GM12872 (cell line): ENCODE measurements around the gene NR2F2.

ENCODE experiments used
- CTCF ChIP-seq: IDR thresholded peaks from 3 replicates; pipeline ENCODE4 v1.5.1; 2011; ENCODE audit warnings: low read depth, mild to moderate bottlenecking, low read length, moderate library complexity; ENCODE audit not compliant: insufficient read depth

The NR2F2 gene

GRCh38 chr15:96346409-96346970 lies 16.0 kb downstream of the NR2F2 start:
- no peak for TF ChIP-seq CTCF

- TF ChIP-seq CTCF: no peak
Observed at GRCh38 chr15:96347181-96348111, 16.9 kb downstream of the NR2F2 start.

DNA sequence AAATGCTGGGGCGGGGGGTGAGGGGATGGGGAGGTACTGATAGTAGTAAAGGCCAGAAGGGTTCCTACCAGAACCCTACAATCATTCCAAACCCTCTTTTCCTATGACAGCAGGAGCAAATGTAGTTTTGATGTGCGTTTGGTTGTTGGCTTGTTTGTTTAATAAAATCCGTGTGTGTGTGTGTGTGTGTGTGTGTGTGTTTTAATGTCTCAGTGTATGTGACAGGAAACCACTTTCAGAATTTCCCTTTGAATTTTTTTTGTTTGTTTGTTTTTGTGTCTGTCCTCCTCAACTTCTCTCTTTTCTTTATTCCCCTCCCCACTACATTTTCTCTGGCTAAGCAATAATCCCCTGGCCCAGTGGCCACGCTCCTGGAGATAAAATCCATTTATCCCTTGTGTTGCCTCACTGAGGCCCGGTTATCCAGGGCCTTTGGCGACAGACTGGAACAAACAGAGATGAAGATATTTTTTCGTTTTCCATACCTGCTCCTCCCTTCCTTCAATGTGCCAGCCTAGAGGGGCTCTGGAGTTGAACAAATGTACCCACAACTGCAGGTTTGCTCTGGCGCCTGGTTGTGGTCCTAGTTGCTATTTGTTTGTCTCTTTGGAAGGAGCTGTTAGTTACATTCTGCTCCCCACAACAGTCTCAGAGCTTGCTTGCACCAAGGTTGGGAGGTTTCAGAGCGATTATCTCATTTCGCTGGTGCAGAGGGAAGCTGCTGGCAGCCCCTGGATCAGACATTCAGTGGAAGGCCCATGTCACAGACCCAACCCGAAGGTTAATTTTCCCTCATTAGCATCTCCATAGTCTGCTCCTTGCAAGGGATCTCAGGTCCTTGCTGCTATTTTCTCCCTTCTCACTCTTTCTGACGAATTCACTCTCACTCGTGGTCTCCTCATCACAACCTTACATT lies 17.9 kb downstream of the NR2F2 start:
- TF ChIP-seq CTCF: no peak

DNA sequence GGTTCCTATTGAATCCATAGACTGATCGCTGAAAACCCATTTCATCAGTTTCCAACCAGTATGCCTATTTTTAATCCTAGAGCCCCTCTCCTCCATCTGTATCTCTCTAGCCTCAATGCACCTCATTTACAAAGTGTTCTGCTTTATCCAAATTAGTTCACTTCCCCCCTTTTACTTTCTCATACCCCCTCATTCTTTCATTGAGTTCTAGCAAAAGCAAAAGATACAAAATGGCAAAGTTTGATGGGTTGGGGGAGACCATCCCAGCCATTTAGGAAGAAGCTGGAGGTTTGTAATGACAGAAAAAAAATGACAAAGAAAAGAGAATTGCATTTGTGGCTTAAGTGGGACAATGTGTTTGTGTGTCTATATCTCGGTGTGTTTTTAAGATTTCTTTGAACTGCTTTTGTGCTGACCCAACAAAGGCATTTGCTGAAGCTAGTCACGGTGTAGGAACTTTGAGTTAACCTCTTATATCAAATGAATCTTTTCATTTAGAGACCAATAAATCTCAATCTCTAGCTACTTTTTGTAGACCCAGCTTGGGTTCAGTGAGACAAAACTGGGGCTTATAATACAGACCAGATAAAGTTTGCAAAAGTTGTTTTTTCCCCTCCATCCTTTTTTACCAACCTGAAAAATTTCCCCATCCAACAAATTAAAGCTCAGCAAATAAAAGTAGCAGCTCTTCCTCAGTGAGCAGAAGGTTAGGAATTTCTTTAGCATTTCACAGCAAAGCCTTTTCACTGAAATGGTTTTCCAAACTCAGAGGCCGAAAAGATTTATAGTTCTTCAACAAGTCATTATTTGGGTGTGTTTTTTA lies 18.7 kb downstream of the NR2F2 start:
- TF ChIP-seq CTCF: no peak

GRCh38 chr15:96349857-96350720 lies 19.6 kb downstream of the NR2F2 start:
- TF ChIP-seq CTCF: no peak

- no peak for TF ChIP-seq CTCF
Observed at GRCh38 chr15:96350934-96351724, 20.6 kb downstream of the NR2F2 start.
